ENCODE measurements around the gene OR2T29.

The OR2T29 gene

DNA sequence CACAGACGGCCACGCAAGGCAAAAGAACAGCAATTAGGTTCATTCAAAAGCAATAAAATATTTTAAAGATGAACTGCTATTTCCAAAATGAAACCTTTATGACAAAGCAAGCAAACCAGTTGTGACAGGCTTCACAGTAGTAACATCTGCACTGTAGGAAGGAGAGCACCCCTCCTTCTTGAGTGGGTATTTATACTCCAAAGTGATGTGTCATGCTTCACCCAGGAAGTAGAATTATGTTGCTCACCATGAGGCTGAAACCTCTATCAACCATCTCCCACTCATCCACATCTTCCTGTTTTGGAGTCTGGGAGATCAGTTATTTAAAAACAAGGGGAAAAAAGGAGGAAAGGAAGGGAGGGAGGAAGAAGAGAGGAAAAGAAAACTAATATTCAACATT is 34.0 kb upstream of the OR2T29 start:
- Histone ChIP-seq H3K36me3 (ENCODE audit: low read depth) (no peaks in the 10 kb centered on the region), H3K9me3 (ENCODE audit: severe bottlenecking) (no peaks in the 10 kb centered on the region), H3K27ac (ENCODE audit: poor library complexity, severe bottlenecking) (no peak overlapping the region), H3K27me3 (ENCODE audit: insufficient read depth, poor library complexity, severe bottlenecking) (no peaks in the 10 kb centered on the region), H3K4me1 (ENCODE audit: insufficient read depth, poor library complexity, severe bottlenecking) (no peaks in the 10 kb centered on the region), H3K4me3 (ENCODE audit: severe bottlenecking) (no peak overlapping the region)
- TF ChIP-seq, protein P1, sequence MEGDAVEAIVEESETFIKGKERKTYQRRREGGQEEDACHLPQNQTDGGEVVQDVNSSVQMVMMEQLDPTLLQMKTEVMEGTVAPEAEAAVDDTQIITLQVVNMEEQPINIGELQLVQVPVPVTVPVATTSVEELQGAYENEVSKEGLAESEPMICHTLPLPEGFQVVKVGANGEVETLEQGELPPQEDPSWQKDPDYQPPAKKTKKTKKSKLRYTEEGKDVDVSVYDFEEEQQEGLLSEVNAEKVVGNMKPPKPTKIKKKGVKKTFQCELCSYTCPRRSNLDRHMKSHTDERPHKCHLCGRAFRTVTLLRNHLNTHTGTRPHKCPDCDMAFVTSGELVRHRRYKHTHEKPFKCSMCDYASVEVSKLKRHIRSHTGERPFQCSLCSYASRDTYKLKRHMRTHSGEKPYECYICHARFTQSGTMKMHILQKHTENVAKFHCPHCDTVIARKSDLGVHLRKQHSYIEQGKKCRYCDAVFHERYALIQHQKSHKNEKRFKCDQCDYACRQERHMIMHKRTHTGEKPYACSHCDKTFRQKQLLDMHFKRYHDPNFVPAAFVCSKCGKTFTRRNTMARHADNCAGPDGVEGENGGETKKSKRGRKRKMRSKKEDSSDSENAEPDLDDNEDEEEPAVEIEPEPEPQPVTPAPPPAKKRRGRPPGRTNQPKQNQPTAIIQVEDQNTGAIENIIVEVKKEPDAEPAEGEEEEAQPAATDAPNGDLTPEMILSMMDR (IDR thresholded peaks at IDR 0.05; ENCODE audit: poor library complexity, severe bottlenecking) = no peak
- ATAC-seq (ENCODE audit: low read depth) (no peak), DNase-seq (ENCODE audit: low spot score) (no peak)

DNA sequence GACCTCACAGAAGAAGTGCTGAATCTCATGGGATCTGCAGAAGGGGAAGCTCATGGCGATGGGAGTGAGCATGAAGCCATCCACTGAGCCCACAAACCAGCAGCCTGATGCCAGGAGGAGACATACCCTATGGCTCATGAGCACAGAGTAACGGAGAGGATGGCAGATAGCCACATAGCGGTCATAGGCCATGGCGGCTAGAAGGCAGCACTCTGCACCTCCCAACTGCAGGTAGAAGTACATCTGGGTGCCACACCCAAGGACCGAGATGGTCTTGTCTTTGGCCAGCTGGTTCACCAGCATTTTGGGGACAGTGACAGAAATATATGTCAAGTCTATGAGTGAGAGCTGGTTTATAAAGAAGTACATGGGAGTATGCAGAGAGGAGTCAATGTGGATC is 30.7 kb upstream of the OR2T29 start:
- DNase-seq (ENCODE audit: low spot score) (no peak), ATAC-seq (ENCODE audit: low read depth) (no peak)
- Histone ChIP-seq H3K36me3 (ENCODE audit: low read depth) (no peaks in the 10 kb centered on the region), H3K9me3 (ENCODE audit: severe bottlenecking) (no peaks in the 10 kb centered on the region), H3K4me3 (ENCODE audit: severe bottlenecking) (no peak overlapping the region), H3K27me3 (ENCODE audit: insufficient read depth, poor library complexity, severe bottlenecking) (no peaks in the 10 kb centered on the region), H3K27ac (ENCODE audit: poor library complexity, severe bottlenecking) (no peak overlapping the region), H3K4me1 (ENCODE audit: insufficient read depth, poor library complexity, severe bottlenecking) (no peaks in the 10 kb centered on the region)
- TF ChIP-seq, protein P1 (IDR thresholded peaks at IDR 0.05; ENCODE audit: poor library complexity, severe bottlenecking) = no peak

DNA sequence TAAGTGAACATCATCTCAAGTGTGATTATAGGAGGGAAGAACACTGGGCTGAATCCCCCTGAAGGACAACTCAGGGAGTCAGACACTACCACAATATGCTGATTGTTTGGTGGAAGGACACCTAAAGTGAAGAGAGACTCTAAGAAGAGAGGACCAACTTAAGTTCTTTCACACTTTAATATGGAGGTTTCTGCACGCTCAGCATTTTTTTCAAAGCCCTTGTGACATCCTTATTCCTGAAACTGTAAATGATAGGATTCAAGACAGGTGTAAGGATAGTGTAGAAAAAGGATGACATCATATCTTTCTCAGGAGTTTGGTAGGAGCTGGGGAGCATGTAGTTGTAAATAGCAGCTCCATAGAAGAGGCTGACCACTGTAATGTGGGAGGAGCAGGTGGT is 30.1 kb upstream of the OR2T29 start:
- Histone ChIP-seq H3K4me3 (ENCODE audit: severe bottlenecking) (no peak overlapping the region), H3K27me3 (ENCODE audit: insufficient read depth, poor library complexity, severe bottlenecking) (no peaks in the 10 kb centered on the region), H3K4me1 (ENCODE audit: insufficient read depth, poor library complexity, severe bottlenecking) (no peaks in the 10 kb centered on the region), H3K9me3 (ENCODE audit: severe bottlenecking) (no peaks in the 10 kb centered on the region), H3K27ac (ENCODE audit: poor library complexity, severe bottlenecking) (no peak overlapping the region), H3K36me3 (ENCODE audit: low read depth) (no peaks in the 10 kb centered on the region)
- TF ChIP-seq, protein P1 (IDR thresholded peaks at IDR 0.05; ENCODE audit: poor library complexity, severe bottlenecking) = no peak
- ATAC-seq (ENCODE audit: low read depth) (no peak), DNase-seq (ENCODE audit: low spot score) (no peak)

DNA sequence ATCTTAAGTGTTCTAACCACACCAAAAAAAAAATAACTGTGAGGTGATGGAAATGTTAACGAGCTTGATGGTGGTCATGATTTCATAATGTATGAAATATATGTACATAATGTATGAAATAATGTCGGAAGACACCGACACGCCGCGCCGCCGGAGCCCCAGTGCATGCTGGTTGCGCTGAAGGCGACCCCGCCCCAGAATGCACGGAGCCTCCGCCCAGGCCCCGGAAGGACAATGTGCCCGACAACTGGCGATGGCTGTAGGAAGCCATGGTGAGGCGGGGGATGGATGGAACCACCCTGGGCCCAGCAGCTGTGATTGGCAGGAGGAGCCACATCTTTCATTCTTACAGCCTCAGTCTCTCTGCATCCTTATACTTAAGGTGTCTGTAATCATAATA is 27.5 kb upstream of the OR2T29 start:
- no peaks in the 10 kb centered on the region for H3K9me3 ChIP-seq (ENCODE audit: severe bottlenecking)
- no peaks in the 10 kb centered on the region for H3K27me3 ChIP-seq (ENCODE audit: insufficient read depth, poor library complexity, severe bottlenecking)
- DNase-seq (ENCODE audit: low spot score) = no peak
- no peaks in the 10 kb centered on the region for H3K36me3 ChIP-seq (ENCODE audit: low read depth)
- ATAC-seq (ENCODE audit: low read depth) = no peak
- H3K4me3 ChIP-seq (ENCODE audit: severe bottlenecking) = no peak overlapping the region
- TF ChIP-seq, protein P1 (IDR thresholded peaks at IDR 0.05; ENCODE audit: poor library complexity, severe bottlenecking) = no peak
- no peaks in the 10 kb centered on the region for H3K4me1 ChIP-seq (ENCODE audit: insufficient read depth, poor library complexity, severe bottlenecking)
- H3K27ac ChIP-seq (ENCODE audit: poor library complexity, severe bottlenecking) = no peak overlapping the region

DNA sequence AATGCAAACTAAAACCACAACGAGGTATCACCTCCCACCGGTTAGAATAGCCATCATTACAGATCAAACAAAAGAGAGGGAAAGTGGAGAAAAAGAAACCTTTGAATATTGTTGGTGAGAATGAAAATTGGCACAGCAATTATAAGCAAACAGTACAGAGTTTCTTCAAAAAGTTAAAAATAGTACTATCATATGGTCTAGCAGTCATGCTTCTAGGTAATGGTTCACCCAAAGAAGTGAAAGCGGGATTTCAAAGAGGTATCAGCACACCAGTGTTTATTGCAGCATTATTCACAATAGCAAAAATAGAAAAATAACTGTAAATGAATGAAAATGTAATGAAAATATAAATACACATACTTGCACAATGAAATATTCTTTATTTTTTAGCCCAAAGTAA is 26.8 kb upstream of the OR2T29 start:
- ATAC-seq (ENCODE audit: low read depth) (no peak), DNase-seq (ENCODE audit: low spot score) (no peak)
- Histone ChIP-seq H3K4me3 (ENCODE audit: severe bottlenecking) (no peak overlapping the region), H3K4me1 (ENCODE audit: insufficient read depth, poor library complexity, severe bottlenecking) (no peaks in the 10 kb centered on the region), H3K27me3 (ENCODE audit: insufficient read depth, poor library complexity, severe bottlenecking) (no peaks in the 10 kb centered on the region), H3K27ac (ENCODE audit: poor library complexity, severe bottlenecking) (no peak overlapping the region), H3K36me3 (ENCODE audit: low read depth) (no peaks in the 10 kb centered on the region), H3K9me3 (ENCODE audit: severe bottlenecking) (no peaks in the 10 kb centered on the region)
- TF ChIP-seq, protein P1 (IDR thresholded peaks at IDR 0.05; ENCODE audit: poor library complexity, severe bottlenecking) = no peak

Data from RWPE2 (cell line).